ENCODE measurements around the gene ITFG2. TPM values are rescaled to one million over a fixed set of nuclear protein-coding genes. Genes with fewer than 3 reads are reported as not detected.
A peak's percentile ranks its signal among the peaks of the same experiment; 100 is the strongest.

Gene ITFG2
- total RNA-seq, 1 experiment from 2014 or later = 41.6 TPM

GRCh38 chr12:2824541-2824940 is 12.1 kb downstream of the ITFG2 start:
- peak overlapping the region; percentile 38 to 98 (median 60); a peak in 6 of 7 replicates for H3K27ac Mint-ChIP-seq
- no peak overlapping the region for H3K4me2 ChIP-seq (ENCODE audit: insufficient read depth, insufficient read length, low read length)
- WGBS (ENCODE audit: extremely low coverage, insufficient read length, low lambda C conversion rate) = no CpG with 5 or more reads among the region's 6 CpGs

More at GRCh38 chr12:2824541-2824940, 12.1 kb downstream of the ITFG2 start:
- H3K4ac ChIP-seq (ENCODE audit: low read depth, low read length) = no peak overlapping the region
- no peak overlapping the region for H2BK12ac ChIP-seq (ENCODE audit: insufficient read length, low read depth, low read length)
- no peaks in the 10 kb centered on the region for H3K27me3 Mint-ChIP-seq (ENCODE audit: low read depth)
- no peak overlapping the region for H3K56ac ChIP-seq (ENCODE audit: insufficient read length, low read depth, low read length)
- H2BK120ac ChIP-seq (ENCODE audit: low read depth, low read length, poor library complexity, severe bottlenecking) = no peak overlapping the region
- H3K79me2 ChIP-seq (ENCODE audit: insufficient read depth, low read length) = no peaks in the 10 kb centered on the region
- no peak overlapping the region for H3K23ac ChIP-seq (ENCODE audit: insufficient read length, low read depth, low read length)
- H2AFZ ChIP-seq (ENCODE audit: low read length) = no peak overlapping the region
- TF ChIP-seq CTCF (conservative IDR thresholded peaks at IDR 0.05) = no peak
- H4K91ac ChIP-seq (ENCODE audit: insufficient read length, low read depth, low read length) = no peak overlapping the region
- H3K27ac ChIP-seq (ENCODE audit: insufficient read length, low read depth, low read length) = no peak overlapping the region
- no peaks in the 10 kb centered on the region for H3K79me1 ChIP-seq (ENCODE audit: insufficient read depth, low read depth, low read length, poor library complexity, severe bottlenecking)
- no peaks in the 10 kb centered on the region; a peak in 1 of 5 replicates for H3K9me3 Mint-ChIP-seq
- H4K8ac ChIP-seq (replicated peaks; ENCODE audit: insufficient read length, low read depth, low read length) = no peak overlapping the region
- no peak overlapping the region for H4K5ac ChIP-seq (ENCODE audit: insufficient read length, low read depth, low read length)
- H4K20me1 ChIP-seq (ENCODE audit: control insufficient read depth, insufficient read depth, insufficient read length) = no peaks in the 10 kb centered on the region
- H3K4me1 ChIP-seq (ENCODE audit: insufficient read depth, low read length) = peaks cover 3% of the 10 kb centered on the region; the same call in 1 of the 2 replicates
- H2BK5ac ChIP-seq (ENCODE audit: insufficient read length, low read length) = no peak overlapping the region
- no peak overlapping the region for H2BK20ac ChIP-seq (ENCODE audit: low read depth, low read length, poor library complexity, severe bottlenecking)
- H3K18ac ChIP-seq (ENCODE audit: insufficient read length, low read depth, low read length) = no peak overlapping the region
- no peak overlapping the region for H2BK15ac ChIP-seq (ENCODE audit: low read depth, low read length)
- H3K4me3 Mint-ChIP-seq = no peak overlapping the region
- no peaks in the 10 kb centered on the region for H3K23me2 ChIP-seq (ENCODE audit: insufficient read length, low read depth, low read length, poor library complexity, severe bottlenecking)
- no peak overlapping the region for H3K9ac ChIP-seq (ENCODE audit: extremely low read depth, insufficient read length, low read length)
- no peaks in the 10 kb centered on the region for H3K9me3 ChIP-seq (ENCODE audit: control insufficient read depth, low read depth, low read length)
- H3K27me3 ChIP-seq (ENCODE audit: insufficient read depth, low read length) = no peaks in the 10 kb centered on the region
- H3T11ph ChIP-seq (ENCODE audit: low read length) = no peak overlapping the region
- DNase-seq = no peak
- peaks cover 48 to 51% of the 10 kb centered on the region in 2 experiments for H3K4me1 Mint-ChIP-seq
- no peak overlapping the region for H2AK5ac ChIP-seq (ENCODE audit: insufficient read length, low read length)
- H3K36me3 Mint-ChIP-seq (ENCODE audit: insufficient read depth in 1 of 3, low read depth in 3 of 3) = peaks cover 38 to 88% (median 79%) of the 10 kb centered on the region in 3 experiments
- H3K14ac ChIP-seq (ENCODE audit: insufficient read depth, low read length) = no peak overlapping the region
